Endometrium (tissue), 2 donors: ENCODE results near the gene DET1.
"Not testable (repeated sequence)": the region's sequence is repeated elsewhere in the genome, so short reads cannot be mapped to it uniquely, and the experiment has no call there.

Experiments
- FAIRE-seq: peaks from 2 replicates; lab custom pipeline; 2012; peaks lifted over from hg19 to GRCh38; lab: Jason Lieb, UNC
- donor health status: control.
- donor health status: control.

The DET1 gene

DNA sequence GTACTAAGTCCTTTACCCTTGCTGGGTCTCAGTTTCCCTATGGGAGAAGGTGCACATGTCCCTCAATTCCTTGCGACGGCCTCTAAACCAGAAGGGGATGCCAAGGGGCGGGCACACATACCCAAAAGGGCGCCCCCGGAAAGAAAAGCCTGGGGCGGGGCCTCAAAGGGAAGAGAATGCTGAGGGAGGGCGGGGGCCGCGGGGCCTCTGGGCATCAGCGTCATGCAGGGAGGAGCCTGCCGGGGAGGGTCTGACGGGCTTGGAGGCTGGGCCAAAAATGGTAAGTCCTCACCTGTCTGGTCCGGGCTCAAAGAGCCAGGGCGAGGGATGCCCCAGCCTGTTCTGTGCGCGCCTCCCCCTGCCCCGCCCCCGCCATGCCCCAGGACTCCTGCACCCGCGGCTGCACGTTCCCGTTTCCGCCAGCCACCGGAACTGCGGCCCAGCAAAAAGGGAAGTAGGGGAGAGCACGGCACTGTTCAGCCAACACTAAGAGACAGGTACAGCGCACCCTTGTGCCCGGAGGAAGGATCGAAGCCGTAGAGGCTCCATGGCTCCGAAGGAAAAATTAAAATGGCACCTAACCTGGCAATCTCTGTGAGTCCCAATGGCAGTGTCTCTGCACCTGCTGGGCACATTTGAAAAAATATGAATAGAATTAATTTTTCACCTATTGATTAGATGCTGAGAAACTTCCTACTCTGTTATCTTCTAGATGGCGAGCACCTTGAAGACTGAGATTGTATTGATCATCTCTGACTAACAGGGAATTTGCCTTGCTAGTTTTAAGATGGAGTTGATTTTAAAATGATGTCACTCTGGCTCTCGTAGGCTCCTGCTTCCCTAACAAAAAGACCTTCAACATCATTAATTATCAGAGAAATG lies at the start of gene DET1:
TSS of gene DET1 (minus strand) at position 434 of the 882 bp plus-strand sequence. CDS start 14,976 bp downstream, outside the sequence.
- FAIRE-seq = no peak

DNA sequence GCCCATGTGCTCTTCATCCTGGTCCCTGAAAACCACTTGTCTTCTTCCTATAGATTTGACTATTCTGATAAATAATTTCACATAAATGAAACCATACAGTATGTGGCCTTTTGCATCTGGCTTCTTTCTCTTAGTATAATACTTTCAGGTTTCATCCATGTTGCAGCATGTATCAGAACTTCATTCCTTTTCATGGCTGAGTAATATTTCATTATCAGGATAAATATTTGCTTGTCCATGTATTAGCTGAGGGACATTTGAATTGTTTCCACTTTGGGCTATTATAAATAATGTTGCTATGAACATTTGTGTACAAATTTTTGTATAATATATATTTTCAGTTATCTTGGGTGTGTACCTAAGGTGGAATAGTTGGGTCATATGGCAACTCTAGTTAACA lies 44.9 kb upstream of the DET1 start:
- FAIRE-seq = no peak

DNA sequence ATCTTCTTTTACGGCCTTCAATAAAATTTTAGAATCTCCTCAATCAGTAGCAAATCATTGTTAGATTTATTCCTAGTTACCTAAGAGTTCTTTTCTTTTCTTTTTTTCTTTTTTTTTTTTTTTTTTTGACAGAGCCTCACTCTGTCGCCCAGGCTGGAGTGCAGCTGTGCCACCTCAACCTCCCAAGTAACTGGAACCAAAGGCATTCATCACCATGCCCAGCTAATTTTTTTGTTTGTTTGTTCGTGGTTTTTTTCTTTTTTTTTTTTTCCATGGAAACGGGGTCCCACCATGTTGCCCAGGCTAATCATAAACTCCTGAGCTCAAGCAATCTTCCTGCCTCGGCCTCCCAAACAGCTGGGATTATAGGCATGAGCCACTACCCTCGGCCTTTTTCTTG lies 44.3 kb upstream of the DET1 start:
- FAIRE-seq = no peak

DNA sequence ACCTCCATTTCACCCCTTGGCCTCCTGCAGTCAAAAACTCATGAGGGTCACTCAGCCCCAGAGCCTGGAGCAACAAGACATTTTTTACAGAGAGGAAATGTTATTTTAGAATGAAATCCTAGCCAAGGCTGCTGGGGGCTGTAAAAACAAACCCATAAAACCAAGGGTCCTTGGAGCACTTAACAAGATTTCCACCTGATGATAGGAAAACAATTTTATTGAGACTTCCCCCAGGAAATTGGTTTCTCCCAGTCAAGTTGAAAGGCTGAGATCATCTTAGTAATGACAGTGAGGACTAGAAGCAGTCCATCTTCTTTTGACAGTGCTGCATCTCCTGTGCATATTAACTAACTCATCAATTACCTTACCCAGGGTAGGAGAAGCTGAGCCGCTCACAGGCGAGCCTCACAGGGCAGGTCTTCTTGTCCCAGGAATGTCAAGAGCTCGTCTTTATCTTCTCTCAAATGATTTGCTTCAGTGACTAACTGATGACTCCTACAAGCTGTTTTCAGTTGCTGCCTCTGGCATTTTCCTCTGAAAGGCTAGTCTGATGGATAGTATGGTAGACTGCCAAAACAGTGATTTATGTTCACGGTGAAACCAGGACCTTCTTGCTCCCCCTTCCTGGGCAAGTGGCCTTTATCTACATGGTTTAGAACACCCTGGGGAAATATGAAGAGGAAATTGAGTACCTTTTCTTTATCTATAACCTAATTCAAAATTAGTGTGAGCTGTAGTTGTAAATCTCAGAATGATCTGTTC lies 40.1 kb upstream of the DET1 start:
- FAIRE-seq = no peak

DNA sequence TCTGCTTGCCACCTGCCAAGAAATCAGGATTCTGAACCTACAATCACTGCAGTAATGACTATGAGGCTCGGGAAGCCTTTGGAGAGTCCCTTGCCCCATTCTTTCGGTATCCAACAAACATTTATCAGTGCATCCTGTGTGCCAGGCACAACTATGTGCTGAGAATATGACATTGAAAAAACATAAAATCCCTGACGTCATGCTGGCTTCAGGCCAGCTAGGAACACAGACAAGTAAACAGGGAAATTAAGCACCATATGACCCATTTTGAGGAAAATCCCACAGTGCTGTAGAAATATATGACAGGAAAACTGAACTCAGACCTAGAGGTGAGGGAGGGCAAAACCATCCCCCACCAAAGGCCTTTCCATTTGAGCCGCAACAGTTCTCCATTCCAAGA lies 34.1 kb upstream of the DET1 start:
- no peak for FAIRE-seq

DNA sequence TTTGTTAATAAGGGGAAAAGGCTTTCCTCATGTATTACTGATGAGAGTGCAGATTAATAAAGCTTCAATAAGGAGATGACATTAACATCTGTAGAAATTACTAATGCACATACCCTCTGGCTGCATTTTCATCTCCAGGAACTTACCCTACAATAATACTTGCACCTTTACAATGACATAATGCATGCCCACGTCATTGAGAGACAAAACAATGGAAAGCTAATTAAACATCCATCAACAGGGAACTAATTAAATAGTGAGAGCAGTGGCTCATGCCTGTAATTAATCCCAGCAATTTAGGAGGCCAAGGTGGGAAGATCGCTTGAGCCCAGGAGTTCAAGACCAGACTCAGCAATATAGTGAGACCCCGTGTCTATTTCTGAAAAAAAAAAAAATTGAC lies 32.8 kb upstream of the DET1 start:
- no peak for FAIRE-seq

DNA sequence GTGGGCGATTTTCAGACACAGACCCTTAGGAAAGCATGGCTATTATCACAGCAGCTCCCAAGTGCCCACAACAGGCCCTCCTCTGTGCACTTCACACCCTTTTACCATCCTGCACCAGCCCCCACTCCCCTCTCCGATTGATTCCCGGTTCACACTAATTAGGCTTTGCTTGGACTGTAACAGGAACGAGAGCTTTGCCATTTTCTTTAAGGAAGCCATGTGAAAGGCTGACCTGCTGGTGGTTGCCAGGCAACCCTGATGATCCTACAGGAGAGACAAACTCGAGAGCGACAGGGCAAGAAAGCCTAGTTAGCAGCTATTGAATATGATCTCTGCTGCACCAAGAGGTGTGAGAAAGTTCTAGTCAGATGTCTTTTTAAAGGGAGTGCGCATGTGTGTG lies 28.2 kb upstream of the DET1 start:
- no peak for FAIRE-seq

DNA sequence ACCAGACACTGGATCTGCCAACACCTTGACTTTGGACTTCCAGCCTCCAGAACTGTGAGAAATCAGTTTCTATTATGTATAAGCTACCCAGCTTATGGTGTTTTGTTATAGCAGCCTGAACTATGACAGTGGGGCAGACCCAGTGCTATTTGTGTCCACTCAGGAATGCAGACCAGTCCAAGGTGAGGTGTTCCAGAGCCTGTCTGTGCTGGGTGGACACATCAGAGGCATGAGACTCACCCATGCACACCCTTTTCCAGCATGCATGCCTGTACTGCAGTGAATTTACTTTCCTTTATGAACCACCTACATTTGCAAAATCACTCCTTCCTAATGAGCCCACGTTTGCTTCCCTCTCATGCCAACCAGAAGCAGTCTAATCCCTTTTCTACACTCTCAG lies 27.6 kb upstream of the DET1 start:
- FAIRE-seq = no peak

DNA sequence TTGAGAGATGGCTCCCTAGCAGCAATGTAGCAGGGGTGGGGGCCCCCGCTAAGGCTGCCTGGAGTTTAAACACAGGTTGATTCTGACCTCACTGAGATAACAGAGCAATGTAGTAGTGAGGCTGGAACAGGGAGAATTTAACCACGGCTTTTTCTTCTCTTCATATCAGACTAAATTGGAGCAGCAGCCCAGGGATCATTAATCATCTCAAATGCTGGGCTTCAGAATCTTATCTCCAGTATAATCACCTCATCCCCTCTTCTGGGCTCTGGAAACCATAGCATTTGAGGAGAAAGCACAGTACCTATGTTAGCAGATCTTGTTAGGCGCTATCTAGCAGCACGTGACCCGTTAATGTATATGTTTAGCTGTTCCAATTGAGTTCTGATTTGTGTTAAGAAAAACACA lies 25.4 kb upstream of the DET1 start:
- no peak for FAIRE-seq

DNA sequence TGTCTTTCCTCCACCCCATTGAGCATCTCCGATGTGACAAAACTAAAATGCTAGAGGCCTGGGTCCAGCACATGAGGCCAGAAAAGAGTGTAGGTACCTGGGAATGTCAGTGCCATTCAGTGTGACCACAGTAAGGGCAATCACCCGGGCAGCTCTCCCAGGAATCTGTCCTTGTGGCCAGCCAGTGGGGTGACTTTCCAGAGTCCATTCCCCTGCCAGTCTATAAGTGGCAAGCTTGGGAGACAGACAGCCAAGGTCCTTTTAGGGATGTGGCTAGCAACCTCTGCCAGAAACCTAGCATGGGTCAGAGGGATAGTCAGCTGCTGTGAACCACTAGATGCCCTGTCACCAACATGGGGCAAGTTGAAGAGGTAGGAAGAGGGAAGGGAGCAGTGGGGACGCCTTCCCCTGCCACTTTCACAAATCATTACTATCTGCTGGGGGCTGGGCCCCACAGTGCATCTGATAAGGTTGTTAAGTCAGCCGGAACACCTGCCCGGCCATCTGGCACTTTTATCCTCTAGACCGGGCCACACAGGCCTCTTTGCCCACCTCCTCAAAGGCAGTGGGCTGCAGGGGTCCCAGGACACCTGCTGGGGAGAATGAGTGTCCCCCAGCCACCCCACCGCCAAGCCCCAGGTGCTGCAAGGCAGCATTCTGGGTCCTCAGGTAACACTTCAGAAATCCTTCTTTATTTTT lies 24.8 kb upstream of the DET1 start:
- no peak for FAIRE-seq

DNA sequence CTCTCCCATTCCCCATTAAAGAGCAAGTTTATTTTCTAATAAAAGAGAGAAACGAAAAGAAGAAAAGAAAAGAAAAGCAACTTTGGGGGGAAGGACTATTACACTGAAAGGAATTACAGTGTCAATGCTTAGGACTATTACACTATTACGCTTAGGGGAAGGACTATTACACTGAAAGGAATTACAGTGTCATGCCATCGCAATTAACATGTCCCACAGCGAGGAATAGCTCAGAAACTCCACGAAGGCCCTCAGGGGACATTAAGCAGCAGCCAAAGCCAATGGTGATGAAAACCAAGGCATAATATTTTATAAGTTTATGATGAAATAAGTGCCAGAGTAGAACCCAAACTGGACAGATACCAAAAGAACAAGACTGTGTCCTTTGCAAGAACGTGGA lies 22.1 kb upstream of the DET1 start:
- no peak for FAIRE-seq

DNA sequence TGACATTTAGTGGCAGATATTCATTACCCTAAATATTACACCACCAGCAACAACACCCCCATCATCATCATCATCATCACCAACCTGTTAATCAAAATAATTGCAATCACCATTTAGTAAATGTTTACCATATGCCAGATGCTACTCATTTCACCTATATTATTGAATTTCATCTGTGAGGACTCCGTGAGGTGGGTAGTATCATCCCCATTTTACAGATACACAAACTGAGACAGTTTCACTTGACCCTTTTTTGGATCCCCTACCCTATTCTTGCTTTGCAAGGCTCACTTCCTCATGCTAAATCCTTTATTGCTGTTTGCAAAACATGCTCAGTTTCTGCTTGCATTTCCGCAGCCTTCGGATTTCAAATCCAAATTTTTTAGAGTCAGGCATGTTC lies 18.3 kb upstream of the DET1 start:
- FAIRE-seq = no peak

DNA sequence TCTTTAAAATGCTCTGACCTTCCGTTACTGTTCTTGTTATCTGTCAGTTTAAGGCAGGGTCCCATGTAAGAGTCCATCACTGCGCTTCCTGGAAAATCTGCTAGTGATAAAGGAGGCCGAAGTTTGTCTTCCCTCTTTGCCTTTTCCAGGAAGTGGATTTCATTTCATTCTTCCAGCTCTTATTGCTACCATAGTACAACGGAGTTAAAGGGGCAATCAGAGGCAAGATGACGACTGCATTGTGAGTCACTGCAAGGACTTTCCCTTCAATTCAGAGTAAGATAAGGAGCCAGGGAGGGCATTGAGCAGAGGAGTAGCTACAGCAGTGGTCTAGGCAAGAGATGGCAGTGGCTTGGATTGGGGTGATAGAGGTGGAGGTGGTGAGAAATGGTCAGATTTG lies 17.2 kb upstream of the DET1 start:
- no peak for FAIRE-seq

DNA sequence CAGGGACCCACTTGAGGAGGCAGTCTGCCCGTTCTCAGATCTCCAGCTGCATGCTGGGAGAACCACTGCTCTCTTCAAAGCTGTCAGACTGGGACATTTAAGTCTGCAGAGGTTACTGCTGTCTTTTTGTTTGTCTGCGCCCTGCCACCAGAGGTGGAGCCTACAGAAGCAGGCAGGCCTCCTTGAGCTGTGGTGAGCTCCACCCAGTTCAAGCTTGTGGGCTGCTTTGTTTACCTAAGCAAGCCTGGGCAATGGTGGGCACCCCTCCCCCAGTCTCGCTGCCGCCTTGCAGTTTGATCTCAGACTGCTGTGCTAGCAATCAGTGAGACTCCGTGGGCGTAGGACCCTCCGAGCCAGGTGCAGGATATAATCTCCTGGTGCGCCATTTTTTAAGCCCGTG lies 13.1 kb upstream of the DET1 start:
- FAIRE-seq = not testable (repeated sequence)

DNA sequence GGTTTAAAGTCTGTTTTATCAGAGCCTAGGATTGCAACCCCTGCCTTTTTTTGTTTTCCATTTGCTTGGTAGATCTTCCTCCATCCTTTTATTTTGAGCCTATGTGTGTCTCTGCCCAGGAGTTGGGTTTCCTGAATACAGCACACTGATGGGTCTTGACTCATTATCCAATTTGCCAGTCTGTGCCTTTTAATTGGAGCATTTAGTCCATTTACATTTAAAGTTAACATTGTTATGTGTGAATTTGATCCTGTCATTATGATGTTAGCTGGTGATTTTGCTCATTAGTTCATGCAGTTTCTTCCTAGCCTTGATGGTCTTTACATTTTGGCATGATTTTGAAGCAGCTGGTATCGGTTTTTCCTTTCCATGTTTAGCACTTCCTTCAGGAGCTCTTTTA lies 11.5 kb upstream of the DET1 start:
- not testable (repeated sequence) for FAIRE-seq

DNA sequence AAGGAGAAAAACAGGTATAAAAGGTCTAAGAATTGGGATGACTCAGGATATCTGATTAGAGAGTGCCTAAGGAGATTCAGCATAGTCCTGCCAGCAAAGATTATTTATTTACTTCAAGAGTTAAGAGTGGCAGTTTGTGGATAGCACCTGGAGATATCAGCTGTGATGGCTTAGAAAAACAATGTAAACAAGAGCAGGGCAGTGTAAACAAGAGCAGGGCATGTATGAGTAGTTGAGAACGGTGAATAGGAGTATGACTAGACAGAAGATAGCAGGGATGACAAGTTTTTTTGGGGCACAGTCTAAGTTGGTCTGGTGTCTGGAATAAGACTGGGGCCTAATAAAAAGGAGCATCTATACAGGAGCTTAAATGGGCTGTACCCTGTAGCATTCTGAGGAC lies 1.5 kb upstream of the DET1 start:
- FAIRE-seq = not testable (repeated sequence)

DNA sequence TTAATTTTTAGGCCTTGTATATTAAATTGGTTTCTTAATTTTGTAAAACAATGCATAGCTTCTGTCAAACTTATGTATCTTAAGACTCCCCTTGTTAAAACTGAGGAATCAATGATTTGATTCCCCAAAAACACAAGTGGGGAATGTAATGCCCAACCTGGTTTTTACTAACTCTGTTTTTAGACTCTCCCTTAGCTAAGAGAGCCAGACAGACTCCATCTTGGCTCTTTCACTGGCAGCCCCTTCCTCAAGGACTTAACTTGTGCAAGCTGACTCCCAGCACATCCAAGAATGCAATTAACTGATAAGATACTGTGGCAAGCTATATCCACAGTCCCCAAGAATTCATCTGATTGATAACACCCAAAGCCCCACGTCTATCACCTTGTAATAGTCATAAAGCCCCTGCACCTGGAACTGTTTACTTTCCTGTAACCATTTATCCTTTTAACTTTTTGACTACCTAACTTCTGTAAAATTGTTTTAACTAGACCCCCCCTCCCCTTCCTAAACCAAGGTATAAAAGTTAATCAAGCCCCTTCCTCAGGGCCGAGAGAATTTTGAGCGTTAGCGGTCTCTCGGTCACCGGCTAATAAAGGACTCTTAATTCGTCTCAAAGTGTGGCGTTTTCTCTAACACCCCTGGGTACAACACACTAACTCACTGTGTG lies 768 bp downstream of the DET1 start:
- not testable (repeated sequence) for FAIRE-seq

DNA sequence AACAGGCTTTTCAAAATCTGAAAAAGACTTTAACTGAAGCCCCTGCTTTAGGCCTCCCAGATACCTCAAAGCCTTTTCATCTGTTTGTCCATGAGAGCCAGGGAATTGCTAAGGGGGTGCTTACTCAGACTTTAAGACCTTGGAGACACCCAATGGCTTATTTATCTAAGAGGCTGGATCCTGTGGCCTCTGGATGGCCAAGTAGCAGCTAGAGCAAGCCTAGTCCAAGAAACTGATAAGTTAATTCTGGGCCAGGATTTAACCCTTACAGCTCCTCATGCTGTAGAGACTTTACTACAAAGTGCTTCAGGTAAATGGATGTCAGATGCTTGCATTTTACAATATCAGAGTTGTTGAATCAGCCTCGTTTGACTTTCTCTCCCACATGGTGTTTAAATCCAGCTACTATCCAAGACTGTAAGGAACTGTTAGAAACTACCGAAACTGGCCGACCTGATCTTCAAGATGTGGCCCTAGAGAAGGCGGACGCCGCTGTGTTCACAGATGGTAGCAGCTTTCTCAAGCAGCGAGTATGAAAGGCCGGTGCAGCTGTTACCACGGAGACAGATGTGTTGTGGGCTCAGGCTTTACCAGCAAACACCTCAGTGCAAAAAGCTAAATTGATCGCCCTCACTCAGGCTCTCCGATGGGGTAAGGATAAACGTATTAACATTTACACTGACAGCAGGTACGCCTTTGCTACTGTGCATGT lies 3.3 kb downstream of the DET1 start:
- FAIRE-seq = no peak

DNA sequence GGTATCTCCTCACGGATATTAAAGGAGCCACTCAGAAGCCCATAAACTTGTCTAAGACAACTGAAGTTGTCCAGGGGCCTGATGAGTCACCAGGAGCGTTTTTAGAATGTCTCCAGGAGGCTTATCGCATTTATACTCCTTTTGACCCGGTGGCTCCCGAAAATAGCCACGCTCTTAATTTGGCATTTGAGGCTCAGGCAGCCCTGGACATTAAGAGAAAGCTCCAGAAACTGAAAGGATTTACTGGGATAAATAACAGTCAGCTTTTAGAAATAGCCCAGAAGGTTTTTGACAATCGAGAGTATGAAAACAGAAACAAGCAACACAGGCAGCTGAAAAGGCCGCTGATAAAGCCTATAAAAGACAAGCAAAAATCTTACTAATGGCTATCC lies 4.1 kb downstream of the DET1 start:
- peak; percentile 90 for FAIRE-seq

DNA sequence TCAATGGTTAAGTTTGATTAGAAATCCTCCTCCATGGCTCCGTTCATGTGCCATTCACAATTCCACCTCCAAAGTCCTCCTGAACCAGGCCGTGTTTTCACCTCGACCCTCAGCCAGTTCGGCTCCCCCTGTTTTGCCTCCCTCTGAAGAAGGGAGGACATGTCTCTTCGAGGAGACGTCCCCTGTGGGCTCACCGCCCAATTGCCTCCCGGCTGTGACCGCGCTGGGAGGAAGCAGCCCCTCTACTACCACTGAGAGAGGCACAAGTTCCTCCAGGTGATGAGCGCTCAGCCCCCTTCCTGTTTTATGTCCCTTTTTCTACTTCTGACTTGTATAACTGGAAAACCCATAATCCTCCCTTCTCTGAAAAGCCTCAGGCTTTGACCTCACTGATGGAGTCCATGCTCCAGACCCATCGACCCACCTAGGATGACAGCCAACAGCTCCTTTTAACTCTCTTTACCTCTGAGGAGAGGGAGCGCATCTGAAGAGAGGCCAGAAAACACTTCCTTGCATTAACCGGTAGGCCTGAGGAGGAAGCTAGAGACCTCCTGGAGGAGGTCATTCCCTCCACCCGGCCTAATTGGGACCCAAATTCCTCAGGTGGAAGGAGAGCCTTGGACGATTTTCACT lies 4.7 kb downstream of the DET1 start:
- no peak for FAIRE-seq

DNA sequence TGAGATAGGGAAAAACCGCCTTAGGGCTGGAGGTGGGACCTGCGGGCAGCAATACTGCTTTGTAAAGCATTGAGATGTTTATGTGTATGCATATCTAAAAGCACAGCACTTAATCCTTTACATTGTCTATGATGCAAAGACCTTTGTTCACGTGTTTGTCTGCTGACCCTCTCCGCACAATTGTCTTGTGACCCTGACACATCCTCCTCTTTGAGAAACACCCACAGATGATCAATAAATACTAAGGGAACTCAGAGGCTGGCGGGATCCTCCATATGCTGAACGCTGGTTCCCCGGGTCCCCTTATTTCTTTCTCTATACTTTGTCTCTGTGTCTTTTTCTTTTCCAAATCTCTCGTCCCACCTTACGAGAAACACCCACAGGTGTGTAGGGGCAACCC lies 5.4 kb downstream of the DET1 start:
- FAIRE-seq = not testable (repeated sequence)
